H1 (cell line): ENCODE data around the gene HSPA12A. TPM values are rescaled to one million over a fixed set of nuclear protein-coding genes. Genes with fewer than 3 reads are reported as not detected.

Experiments used
- CTCF ChIA-PET: fragments of 300-600 bp; sonication (Branson Sonifier 250); formaldehyde crosslinking; loops from one replicate; lab custom pipeline; 2021; ENCODE audit not compliant: partially characterized antibody; lab: Charles Lee
- POLR2A ChIA-PET: fragments of 300-600 bp; sonication (Branson Sonifier 250); formaldehyde crosslinking; loops from one replicate; lab custom pipeline; 2021; ENCODE audit warnings: inconsistent platforms; ENCODE audit not compliant: partially characterized antibody; lab: Charles Lee
- DNase-seq, 2 experiments: peaks; one replicate each; pipeline versions ENCODE4 v3.0.0 to v3.0.0-alpha.2; 2010 to 2022; ENCODE audit warnings: low spot score in 2 of 2, low read depth in 1 of 2, mixed read lengths in 1 of 2
- FAIRE-seq: peaks from 2 replicates; lab custom pipeline; 2011; peaks lifted over from hg19 to GRCh38; lab: Jason Lieb, UNC
- H2AFZ ChIP-seq: 2 replicates; pipeline ENCODE4 v1.8.1; 2012; ENCODE audit warnings: low read length, inconsistent platforms
- H2AK5ac ChIP-seq: 2 replicates; pipeline ENCODE4 v1.6.1; 2013; ENCODE audit warnings: low read depth, low read length
- H2BK120ac ChIP-seq: replicated peaks from 2 replicates; pipeline ENCODE3; 2013; ENCODE audit warnings: low read depth, low read length, inconsistent platforms
- H2BK12ac ChIP-seq: 2 replicates; pipeline ENCODE4 v1.6.1; 2013; ENCODE audit warnings: low read depth, low read length
- H2BK15ac ChIP-seq: 2 replicates; pipeline ENCODE4 v1.6.1; 2013; ENCODE audit warnings: low read length
- H2BK20ac ChIP-seq: 2 replicates; pipeline ENCODE4 v1.6.1; 2013; ENCODE audit warnings: low read length
- H2BK5ac ChIP-seq: 2 replicates; pipeline ENCODE4 v1.6.1; 2013; ENCODE audit warnings: low read depth, low read length
- H3K14ac ChIP-seq: 2 replicates; pipeline ENCODE4 v1.6.1; 2013; ENCODE audit warnings: inconsistent platforms; ENCODE audit not compliant: insufficient read length
- H3K18ac ChIP-seq: 2 replicates; pipeline ENCODE4 v1.6.1; 2013; ENCODE audit warnings: low read length; ENCODE audit errors: extremely low read depth
- H3K23ac ChIP-seq: 2 replicates; pipeline ENCODE4 v1.6.1; 2013; ENCODE audit warnings: inconsistent platforms; ENCODE audit not compliant: insufficient read length
- H3K23me2 ChIP-seq: 2 replicates; pipeline ENCODE4 v1.6.1; 2013; ENCODE audit warnings: low read depth, low read length
- H3K27ac ChIP-seq: 2 replicates; pipeline ENCODE4 v1.6.1; 2011; ENCODE audit warnings: low read depth, low read length, inconsistent platforms
- H3K27me3 ChIP-seq, 4 experiments: replicated peaks in 1 of 4; 1 replicate in 1 of 4; 2 replicates in 3 of 4; pipeline versions ENCODE4 v1.6.1 to v1.8.1; 2011 to 2013; ENCODE audit warnings: low read length in 3 of 4, mild to moderate bottlenecking in 3 of 4, inconsistent platforms in 2 of 4, mixed read lengths in 2 of 4, moderate library complexity in 1 of 4; ENCODE audit not compliant: control insufficient read depth in 3 of 4, insufficient read depth in 3 of 4; ENCODE audit errors: extremely low read depth in 1 of 4
- H3K36me3 ChIP-seq, 4 experiments: 2 replicates each; pipeline versions ENCODE4 v1.6.1 to v1.8.1; 2011 to 2013; ENCODE audit warnings: mild to moderate bottlenecking in 4 of 4, low read length in 3 of 4, moderate library complexity in 2 of 4, control low read depth in 1 of 4, inconsistent platforms in 1 of 4; ENCODE audit not compliant: insufficient read depth in 4 of 4, control insufficient read depth in 2 of 4
- H3K4ac ChIP-seq: replicated peaks from 2 replicates; pipeline ENCODE3; 2013; ENCODE audit warnings: low read length, low read depth, mixed read lengths, inconsistent platforms; ENCODE audit not compliant: insufficient read length
- H3K4me1 ChIP-seq, 4 experiments: replicated peaks in 1 of 4; 1 replicate in 1 of 4; 2 replicates in 3 of 4; pipeline versions ENCODE4 v1.6.1 to v1.8.1; 2011 to 2013; ENCODE audit warnings: low read length in 3 of 4, inconsistent platforms in 2 of 4, mixed read lengths in 1 of 4; ENCODE audit not compliant: insufficient read depth in 4 of 4, control insufficient read depth in 3 of 4
- H3K4me2 ChIP-seq, 2 experiments: 2 replicates each; pipeline versions ENCODE4 v1.6.1 to v1.8.1; 2011 to 2013; ENCODE audit warnings: low read depth in 2 of 2, low read length in 2 of 2, control low read depth in 1 of 2, inconsistent platforms in 1 of 2, mild to moderate bottlenecking in 1 of 2; ENCODE audit not compliant: insufficient read depth in 1 of 2
- H3K4me3 ChIP-seq, 4 experiments: fragments of 200-600, 300-600 bp in 1 of 4; sonication (generic), shearing (Covaris generic), sonication (Bioruptor Twin) in 1 of 4; 2 replicates each; pipeline versions ENCODE4 v1.5.1 to v1.8.1; 2011 to 2016; ENCODE audit warnings: low read length in 4 of 4, low read depth in 3 of 4, control low read depth in 2 of 4, inconsistent platforms in 2 of 4, mild to moderate bottlenecking in 2 of 4, mixed read lengths in 1 of 4, moderate library complexity in 1 of 4; ENCODE audit not compliant: insufficient read depth in 2 of 4; ENCODE audit errors: extremely low read depth in 1 of 4
- H3K56ac ChIP-seq: replicated peaks from 2 replicates; pipeline ENCODE3; 2013; ENCODE audit warnings: low read depth, mild to moderate bottlenecking, mixed read lengths, low read length, inconsistent platforms; ENCODE audit not compliant: insufficient read length
- H3K79me1 ChIP-seq: 2 replicates; pipeline ENCODE4 v1.6.1; 2013; ENCODE audit warnings: low read depth, low read length, control low read depth
- H3K79me2 ChIP-seq, 2 experiments: 2 replicates each; pipeline versions ENCODE4 v1.6.1 to v1.8.1; 2012 to 2013; ENCODE audit warnings: low read length in 2 of 2, mild to moderate bottlenecking in 2 of 2, inconsistent platforms in 1 of 2; ENCODE audit not compliant: insufficient read depth in 2 of 2, control insufficient read depth in 1 of 2
- H3K9ac ChIP-seq, 4 experiments: replicated peaks in 1 of 4; 1 replicate in 1 of 4; 2 replicates in 3 of 4; pipeline versions ENCODE4 v1.6.1 to v1.8.1; 2011 to 2013; ENCODE audit warnings: low read depth in 3 of 4, low read length in 3 of 4, control low read depth in 2 of 4, mild to moderate bottlenecking in 2 of 4, moderate library complexity in 2 of 4, inconsistent platforms in 1 of 4; ENCODE audit errors: extremely low read depth in 1 of 4
- H3K9me3 ChIP-seq, 2 experiments: 2 replicates each; pipeline versions ENCODE4 v1.6.1 to v1.8.1; 2012 to 2013; ENCODE audit warnings: mild to moderate bottlenecking in 2 of 2, moderate library complexity in 2 of 2, control low read depth in 1 of 2, inconsistent platforms in 1 of 2, low read depth in 1 of 2, low read length in 1 of 2, mixed read lengths in 1 of 2; ENCODE audit not compliant: insufficient read depth in 2 of 2
- H4K20me1 ChIP-seq, 2 experiments: replicated peaks in 1 of 2; 2 replicates each; pipeline versions ENCODE3 to v1.8.1; 2011 to 2013; ENCODE audit warnings: inconsistent platforms in 2 of 2, low read length in 2 of 2, mild to moderate bottlenecking in 1 of 2; ENCODE audit not compliant: insufficient read depth in 2 of 2, control insufficient read depth in 1 of 2
- H4K5ac ChIP-seq: 2 replicates; pipeline ENCODE4 v1.6.1; 2013; ENCODE audit warnings: low read length, low read depth, mixed read lengths, inconsistent platforms; ENCODE audit not compliant: insufficient read length
- H4K8ac ChIP-seq: 2 replicates; pipeline ENCODE4 v1.8.0; 2013; ENCODE audit warnings: mild to moderate bottlenecking, moderate library complexity, low read length, inconsistent platforms; ENCODE audit not compliant: insufficient read depth; ENCODE audit errors: extremely low read depth
- H4K91ac ChIP-seq: replicated peaks from 2 replicates; pipeline ENCODE3; 2013; ENCODE audit warnings: low read length, mixed read lengths, inconsistent platforms; ENCODE audit not compliant: insufficient read length
- GABPA ChIP-seq: IDR thresholded peaks from 2 replicates; pipeline ENCODE4 v1.6.1; 2011; ENCODE audit warnings: mild to moderate bottlenecking, low read length, moderate library complexity, borderline replicate concordance; ENCODE audit not compliant: insufficient read depth
- KDM1A ChIP-seq: fragments of 200-600, 300-600 bp; sonication (generic); IDR thresholded peaks from 2 replicates; pipeline ENCODE4 v1.7.1; 2016; ENCODE audit warnings: mild to moderate bottlenecking, low read length, borderline replicate concordance
- SRF ChIP-seq: IDR thresholded peaks from 2 replicates; pipeline ENCODE4 v1.6.1; 2011; ENCODE audit warnings: mild to moderate bottlenecking, low read depth, low read length, moderate library complexity
- WGBS, 2 experiments: shearing (Covaris generic) in 1 of 2; methylation state at CpG; one replicate each; pipeline versions ENCODE4 v1.1.6 to v1.1.7; 2013 to 2015; ENCODE audit warnings: low lambda C conversion rate in 2 of 2, mixed read lengths in 2 of 2, inconsistent platforms in 1 of 2, low coverage in 1 of 2, missing lambda C conversion rate in 1 of 2; ENCODE audit not compliant: insufficient replicate concordance in 2 of 2, insufficient coverage in 1 of 2, insufficient read length in 1 of 2; ENCODE audit errors: extremely low coverage in 1 of 2, missing lambda C conversion rate in 1 of 2; 5-methylcytosine and 5-hydroxymethylcytosine counted together
- polyA plus RNA-seq, 7 experiments: library from polyadenylated mRNA; depleted of rRNA in 3 of 7; stranded (reverse) in 5 of 7; unstranded in 2 of 7; fragments of >200 nt in 5 of 7; fragments of 200-250 nt in 2 of 7; gene quantifications; 1 replicate in 5 of 7; 2 replicates in 1 of 7; 4 replicates in 1 of 7; pipeline versions ENCODE4 v1.2.1 to v1.2.3, GENCODE V29; 2011 to 2013; ENCODE audit warnings: missing spikeins in 2 of 7, mixed read lengths in 2 of 7
- total RNA-seq: library from RNA; stranded (reverse); fragmentation: NEBNext Ultra II Directional; extraction: Animal tissue kit (Norgen Biotek cat#: 25700); gene quantifications from 2 replicates; pipeline ENCODE4 v1.2.1, GENCODE V29; 2021

Gene HSPA12A
- total and polyA plus RNA-seq, 2 of the 8 experiments (the other 6 are each of a cell fraction or from before 2014, with no cell fraction given), result 3.1 to 6.9 TPM

- Histone ChIP-seq H3K79me2 (no peaks in the 10 kb centered on the region), H3K27me3 (no peaks in the 10 kb centered on the region), H3K4me3 (no peak overlapping the region), H3K23ac (no peak overlapping the region), H3K14ac (no peak overlapping the region), H2AK5ac (no peak overlapping the region), H4K8ac (no peak overlapping the region; the same call in 1 of the 2 replicates), H2BK12ac (no peak overlapping the region), H2BK15ac (no peak overlapping the region), H2BK120ac (no peak overlapping the region), H3K4me2 (no peak overlapping the region), H3K23me2 (no peaks in the 10 kb centered on the region), H2BK20ac (no peak overlapping the region), H3K56ac (no peak overlapping the region), H4K91ac (no peak overlapping the region), H3K27ac (no peak overlapping the region), H4K20me1 (no peaks in the 10 kb centered on the region), H2BK5ac (no peak overlapping the region), H3K36me3 (no peaks in the 10 kb centered on the region), H3K9ac (no peak overlapping the region), H3K18ac (no peak overlapping the region), H3K9me3 (no peaks in the 10 kb centered on the region), H2AFZ (no peak overlapping the region), H3K4ac (no peak overlapping the region), H3K79me1 (no peaks in the 10 kb centered on the region), H4K5ac (no peak overlapping the region), H3K4me1 (no peaks in the 10 kb centered on the region; a peak in 1 of 7 replicates)
- TF ChIP-seq KDM1A (peak; percentile 71; the same call in 1 of the 2 replicates), GABPA (no peak), SRF (no peak)
- ChIA-PET CTCF (interaction anchor here (0.9 to 1.6 kb wide), 5 partner anchors 10 to 422 kb away, joined by 3 to 4 read pairs (median 4); no protein-coding TSS in a partner anchor), POLR2A (no interaction called here)
- DNase-seq, result no peak
- no peak for FAIRE-seq
- 81% methylated on average over 4 of the region's 4 CpGs; no CpG with 5 or more reads in 1 of the 2 experiments for WGBS, 2 experiments
Observed at GRCh38 chr10:116752969-116753665, 10.8 kb upstream of the HSPA12A start.
